HepG2 (cell line): ENCODE data around the gene CALD1. TPM values are rescaled to one million over a fixed set of nuclear protein-coding genes. Genes with fewer than 3 reads are reported as not detected.
A peak's percentile ranks its signal among the peaks of the same experiment; 100 is the strongest.

Experiments used
- AGO1 ChIP-seq: fragments of 200-400 bp; formaldehyde crosslinking; IDR thresholded peaks from 2 replicates; pipeline ENCODE4 v1.6.1; 2017; ENCODE audit warnings: mild to moderate bottlenecking, low read depth, low read length, moderate library complexity; ENCODE audit not compliant: poor library complexity, severe bottlenecking
- ATF7 ChIP-seq, 2 experiments: fragments of 450-650 bp in 1 of 2; sonication (generic) in 1 of 2; formaldehyde crosslinking in 1 of 2; IDR thresholded peaks; 2 replicates each; pipeline versions ENCODE4 v1.4.0 to v1.6.1; 2016 to 2020; ENCODE audit warnings: antibody characterized with exemption in 1 of 2, mild to moderate bottlenecking in 1 of 2, missing genetic modification reagents in 1 of 2
- CCDC6 ChIP-seq: sonication (generic); formaldehyde crosslinking; IDR thresholded peaks from 2 replicates; pipeline ENCODE4 v1.8.1; 2022; ENCODE audit warnings: mild to moderate bottlenecking, missing genetic modification reagents, moderate library complexity
- FOXJ3 ChIP-seq: sonication (generic); formaldehyde crosslinking; IDR thresholded peaks from 2 replicates; pipeline ENCODE4 v1.4.0; 2020; ENCODE audit warnings: missing genetic modification reagents, mild to moderate bottlenecking, borderline replicate concordance
- FOXK2 ChIP-seq: fragments of 450-650 bp; IDR thresholded peaks from 2 replicates; pipeline ENCODE4 v1.6.1; 2016
- FUBP1 ChIP-seq: sonication (generic); formaldehyde crosslinking; IDR thresholded peaks from 2 replicates; pipeline ENCODE4 v1.5.1; 2020; ENCODE audit warnings: missing genetic modification reagents, mild to moderate bottlenecking, borderline replicate concordance
- JUN ChIP-seq: sonication (generic); formaldehyde crosslinking; IDR thresholded peaks from 2 replicates; pipeline ENCODE4 v1.4.0; 2020; ENCODE audit warnings: mild to moderate bottlenecking, missing genetic modification reagents
- KAT2B ChIP-seq: fragments of 150-350 bp; IDR thresholded peaks from 2 replicates; pipeline ENCODE4 v1.6.1; 2014; ENCODE audit warnings: low read depth, low read length, borderline replicate concordance
- NFATC3 ChIP-seq: sonication (generic); formaldehyde crosslinking; IDR thresholded peaks from 2 replicates; pipeline ENCODE4 v1.5.1; 2020; ENCODE audit warnings: mild to moderate bottlenecking, missing genetic modification reagents
- PRMT3 ChIP-seq: sonication (generic); formaldehyde crosslinking; IDR thresholded peaks from 2 replicates; pipeline ENCODE4 v1.8.1; 2022; ENCODE audit warnings: low read depth, mild to moderate bottlenecking, moderate library complexity, missing genetic modification reagents, borderline replicate concordance
- SOX13 ChIP-seq, 3 experiments: fragments of 450-650 bp in 1 of 3; sonication (generic) in 1 of 3; formaldehyde crosslinking in 1 of 3; IDR thresholded peaks in 2 of 3; conservative IDR thresholded peaks in 1 of 3; 2 replicates each; pipeline versions ENCODE4 v1.5.0 to v1.6.1; 2016 to 2020; ENCODE audit warnings: antibody characterized with exemption in 1 of 3, mild to moderate bottlenecking in 1 of 3, missing compliant biosample characterization in 1 of 3, missing genetic modification reagents in 1 of 3, moderate library complexity in 1 of 3
- SRY ChIP-seq: sonication (generic); formaldehyde crosslinking; IDR thresholded peaks from 2 replicates; pipeline ENCODE4 v1.8.0; 2022; ENCODE audit warnings: mild to moderate bottlenecking, missing genetic modification reagents
- TIGD3 ChIP-seq: sonication (generic); formaldehyde crosslinking; IDR thresholded peaks from 2 replicates; pipeline ENCODE4 v1.5.1; 2020; ENCODE audit warnings: mild to moderate bottlenecking, missing genetic modification reagents, borderline replicate concordance
- ZFP41 ChIP-seq: sonication (generic); formaldehyde crosslinking; IDR thresholded peaks from 2 replicates; pipeline ENCODE4 v1.4.0; 2020; ENCODE audit warnings: mild to moderate bottlenecking, missing genetic modification reagents, borderline replicate concordance
- ZMYM4 ChIP-seq: sonication (generic); formaldehyde crosslinking; IDR thresholded peaks from 2 replicates; pipeline ENCODE4 v1.8.1; 2023; ENCODE audit warnings: mild to moderate bottlenecking, missing genetic modification reagents
- ZNF124 ChIP-seq: sonication (generic); formaldehyde crosslinking; IDR thresholded peaks from 2 replicates; pipeline ENCODE4 v1.4.0; 2020; ENCODE audit warnings: missing genetic modification reagents
- ZNF274 ChIP-seq: sonication (generic); formaldehyde crosslinking; IDR thresholded peaks from 2 replicates; pipeline ENCODE4 v1.5.1; 2020; ENCODE audit warnings: mild to moderate bottlenecking, missing genetic modification reagents
- ZNF292 ChIP-seq: sonication (generic); formaldehyde crosslinking; IDR thresholded peaks from 2 replicates; pipeline ENCODE4 v1.8.1; 2022; ENCODE audit warnings: mild to moderate bottlenecking, low read depth, missing genetic modification reagents, borderline replicate concordance
- ZNF552 ChIP-seq: sonication (generic); formaldehyde crosslinking; IDR thresholded peaks from 2 replicates; pipeline ENCODE4 v1.9.0; 2022; ENCODE audit warnings: missing genetic modification reagents, mild to moderate bottlenecking, borderline replicate concordance
- ZNF562 ChIP-seq: sonication (generic); formaldehyde crosslinking; IDR thresholded peaks from 2 replicates; pipeline ENCODE4 v1.8.0; 2022; ENCODE audit warnings: missing genetic modification reagents, borderline replicate concordance
- ZSCAN25 ChIP-seq: sonication (generic); formaldehyde crosslinking; IDR thresholded peaks from 2 replicates; pipeline ENCODE4 v1.8.0; 2022; ENCODE audit warnings: mild to moderate bottlenecking, missing genetic modification reagents
- polyA plus RNA-seq, 8 experiments: library from polyadenylated mRNA; depleted of rRNA in 3 of 8; stranded (reverse) in 7 of 8; unstranded in 1 of 8; fragments of >200 nt; fragmentation: Illumina TruSeq in 4 of 8; extraction: Trizol in 4 of 8; gene quantifications; 2 replicates each; pipeline versions ENCODE4 v1.2.1 to v1.2.3, GENCODE V29; 2011 to 2016; ENCODE audit warnings: low read depth in 4 of 8, missing spikeins in 1 of 8, mixed read lengths in 1 of 8; ENCODE audit not compliant: insufficient read depth in 1 of 8
- total RNA-seq, 5 experiments: library from RNA; depleted of rRNA; stranded (reverse); fragments of >200 nt; fragmentation: Illumina TruSeq; extraction: Trizol; gene quantifications; 2 replicates each; pipeline ENCODE4 v1.2.3, GENCODE V29; 2016; ENCODE audit warnings: low read depth in 1 of 5

CALD1 gene
- total and polyA plus RNA-seq, 2 of the 13 experiments (the other 11 are each of a cell fraction or from before 2014, with no cell fraction given) = 53.0 to 112 TPM

- no peak for TF ChIP-seq TIGD3 (CRISPR knock-in tag)
- no peak for TF ChIP-seq KAT2B
- no peak for TF ChIP-seq CCDC6 (CRISPR knock-in tag)
- peak; percentile 21; the same call in 1 of the 2 replicates for TF ChIP-seq ZNF124 (CRISPR knock-in tag)
- no peak for TF ChIP-seq ATF7 (IDR thresholded peaks at IDR 0.05)
- TF ChIP-seq ATF7 (CRISPR knock-in tag; IDR thresholded peaks at IDR 0.05) = no peak
- TF ChIP-seq NFATC3 = no peak
- no peak for TF ChIP-seq ZNF274 (CRISPR knock-in tag)
- no peak for TF ChIP-seq AGO1
- no peak for TF ChIP-seq FUBP1 (CRISPR knock-in tag)
- no peak for TF ChIP-seq JUN
- no peak for TF ChIP-seq FOXK2
- no peak for TF ChIP-seq ZNF292 (CRISPR knock-in tag)
- TF ChIP-seq ZSCAN25 (CRISPR knock-in tag) = no peak
- TF ChIP-seq FOXJ3 = peak; percentile 82
- no peak for TF ChIP-seq ZFP41 (CRISPR knock-in tag)
- TF ChIP-seq PRMT3 (CRISPR knock-in tag) = 0 out of 2 replicates have a peak, but pooled peaks have one; percentile 70
- no peak; the same call in 1 of the 2 replicates for TF ChIP-seq ZMYM4 (CRISPR knock-in tag)
- TF ChIP-seq ZNF552 (CRISPR knock-in tag) = no peak; the same call in 1 of the 2 replicates
- TF ChIP-seq SOX13 (IDR thresholded peaks at IDR 0.05) = peak; percentile 81; the same call in 1 of the 2 replicates
- peak in 1 of 2 experiments; percentile 88; a peak in 2 of 4 replicates for TF ChIP-seq SOX13 (CRISPR knock-in tag; conservative IDR thresholded peaks at IDR 0.05 in 1 of 2, IDR thresholded peaks at IDR 0.05 in 1 of 2)
- TF ChIP-seq ZNF562 = no peak
- no peak; the same call in 1 of the 2 replicates for TF ChIP-seq SRY (CRISPR knock-in tag)
Observed at GRCh38 chr7:134891696-134892678, 112.6 kb downstream of the CALD1 start (continued).
